A549 treated with CORT108297 at 1 μM for 4 hours (cell line): ENCODE results near the gene SYCE3. TPM values are rescaled to one million over a fixed set of nuclear protein-coding genes. Genes with fewer than 3 reads are reported as not detected.

Source experiments
- total RNA-seq: library from RNA; stranded (reverse); fragments of 200-300 nt; extraction: Qiagen RNA extraction; gene quantifications from 5 replicates; pipeline ENCODE4 v1.2.3, GENCODE V29; 2022

Gene SYCE3, protein sequence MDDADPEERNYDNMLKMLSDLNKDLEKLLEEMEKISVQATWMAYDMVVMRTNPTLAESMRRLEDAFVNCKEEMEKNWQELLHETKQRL
- 0.23 to 0.34 TPM (median 0.30 TPM) in 3 of 5 replicates, not detected in the others for total RNA-seq

GRCh38 chr22:50562523-50563412 lies at the start of gene SYCE3:
TSS of gene SYCE3 (minus strand) at chr22:50562919. CDS start at chr22:50556405, 6,514 bp downstream.

DNA sequence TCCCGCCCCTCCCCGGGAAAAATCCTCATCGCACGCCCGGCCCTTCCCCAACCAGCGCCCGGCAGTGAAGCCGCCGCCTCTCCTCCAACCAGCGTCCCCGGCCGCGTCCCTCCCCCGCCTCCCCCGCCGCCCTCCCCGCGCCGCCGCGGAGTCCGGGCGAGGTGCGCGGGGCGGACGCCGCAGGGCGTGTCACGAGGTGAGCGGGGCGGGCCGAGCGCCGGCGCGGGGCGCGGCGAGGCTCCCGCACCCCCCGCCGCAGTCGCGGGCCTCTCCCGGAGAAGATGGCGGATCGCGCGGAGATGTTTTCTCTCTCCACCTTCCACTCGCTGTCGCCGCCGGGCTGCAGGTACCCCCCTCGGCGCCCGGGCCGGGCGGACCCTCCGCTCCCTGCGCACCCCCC lies 37.8 kb upstream of the SYCE3 start, which contains the start of gene MAPK8IP2:
Gene MAPK8IP2 (plus strand): TSS at position 256 of the 400 bp plus-strand sequence. CDS start 26 bp downstream, at position 282.

GRCh38 chr22:50582493-50583293 lies 20.0 kb upstream of the SYCE3 start, which contains the start of gene CHKB:
TSS of gene CHKB (minus strand) at chr22:50582849. CDS start at chr22:50582781, 68 bp downstream.

DNA sequence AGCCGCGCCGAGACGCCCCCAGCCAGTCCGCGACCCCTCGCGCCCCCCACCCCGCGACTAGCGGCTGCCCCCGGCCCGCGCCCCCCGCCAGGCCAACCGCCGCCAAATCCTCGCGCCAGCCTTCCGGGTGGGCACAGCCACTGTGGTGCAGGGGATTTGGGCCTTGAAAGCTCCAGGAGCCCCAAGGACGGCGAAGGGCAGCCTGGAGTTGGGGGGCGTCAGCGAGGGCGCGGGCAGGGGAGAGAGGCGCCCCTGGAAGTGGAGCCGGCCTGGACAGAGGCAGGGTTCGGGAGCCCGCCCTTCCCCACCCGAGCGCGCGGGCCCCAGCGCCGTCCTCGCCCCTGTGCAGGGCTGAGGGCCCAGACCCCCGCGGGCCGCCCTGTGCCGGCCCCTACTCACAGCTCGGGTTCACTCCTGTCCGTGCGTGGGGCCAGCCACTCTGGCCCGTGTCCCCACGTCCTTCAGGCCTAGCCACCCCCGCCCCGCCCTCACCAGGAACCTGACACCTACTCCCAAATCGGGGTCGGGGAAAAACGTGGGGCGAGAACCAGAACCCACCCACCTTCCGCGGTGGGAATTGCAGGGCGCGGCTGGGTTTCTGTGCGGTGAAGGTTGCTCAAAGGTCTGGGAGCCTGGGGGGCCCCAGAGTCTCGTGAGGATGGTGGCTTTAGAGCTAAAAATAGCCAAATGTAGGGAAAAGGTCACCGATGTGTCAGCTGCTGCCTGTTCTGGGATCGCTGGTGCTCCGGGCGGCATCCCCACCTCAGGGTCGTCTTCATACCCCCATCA lies 15.5 kb upstream of the SYCE3 start, which contains the start of gene CPT1B:
Gene CPT1B (minus strand): TSS at position 441 of the 789 bp plus-strand sequence. CDS start 512 bp downstream, outside the sequence.

DNA sequence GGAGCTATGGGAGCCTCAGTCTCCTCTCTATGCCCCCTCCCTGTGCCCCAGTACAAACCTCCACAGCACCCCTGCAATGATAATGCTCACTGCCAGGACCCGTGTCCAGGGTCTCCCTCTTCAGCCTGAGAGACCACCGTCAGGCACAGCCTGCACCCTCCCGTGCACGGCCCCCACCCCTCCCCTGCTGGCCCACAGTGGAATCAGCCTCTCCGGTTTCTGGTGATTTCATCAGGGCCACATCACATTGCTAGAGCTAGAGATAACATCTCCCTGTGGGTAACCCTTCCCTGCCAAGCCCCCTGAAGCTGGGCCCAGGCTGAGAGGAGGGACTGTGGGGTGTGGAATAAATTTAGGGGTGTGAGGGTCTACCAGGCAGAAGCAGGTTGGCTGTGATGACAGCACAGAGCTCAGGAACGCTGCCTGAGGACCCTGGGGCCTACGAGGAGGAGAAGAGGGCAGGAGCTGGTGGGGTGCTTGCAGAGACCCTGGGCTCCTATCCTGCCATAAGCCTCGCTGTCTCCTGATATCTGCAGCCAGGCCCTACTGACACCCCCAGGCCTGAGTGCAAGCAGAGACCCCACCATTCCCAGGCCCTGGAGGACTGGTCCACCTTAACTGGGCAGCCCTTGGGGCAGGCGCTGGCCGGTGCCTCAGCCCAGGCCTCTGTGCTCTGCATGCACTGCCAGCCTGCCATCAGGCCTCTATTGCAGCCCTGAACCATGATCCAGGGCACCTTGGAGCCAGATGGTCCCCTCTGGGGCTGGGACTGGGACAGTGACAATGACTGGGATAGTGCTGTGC lies 17.0 kb downstream of the SYCE3 start, which contains the start of gene KLHDC7B:
Gene KLHDC7B (plus strand): TSS at position 378 of the 804 bp plus-strand sequence. CDS start 345 bp downstream, at position 723.

DNA sequence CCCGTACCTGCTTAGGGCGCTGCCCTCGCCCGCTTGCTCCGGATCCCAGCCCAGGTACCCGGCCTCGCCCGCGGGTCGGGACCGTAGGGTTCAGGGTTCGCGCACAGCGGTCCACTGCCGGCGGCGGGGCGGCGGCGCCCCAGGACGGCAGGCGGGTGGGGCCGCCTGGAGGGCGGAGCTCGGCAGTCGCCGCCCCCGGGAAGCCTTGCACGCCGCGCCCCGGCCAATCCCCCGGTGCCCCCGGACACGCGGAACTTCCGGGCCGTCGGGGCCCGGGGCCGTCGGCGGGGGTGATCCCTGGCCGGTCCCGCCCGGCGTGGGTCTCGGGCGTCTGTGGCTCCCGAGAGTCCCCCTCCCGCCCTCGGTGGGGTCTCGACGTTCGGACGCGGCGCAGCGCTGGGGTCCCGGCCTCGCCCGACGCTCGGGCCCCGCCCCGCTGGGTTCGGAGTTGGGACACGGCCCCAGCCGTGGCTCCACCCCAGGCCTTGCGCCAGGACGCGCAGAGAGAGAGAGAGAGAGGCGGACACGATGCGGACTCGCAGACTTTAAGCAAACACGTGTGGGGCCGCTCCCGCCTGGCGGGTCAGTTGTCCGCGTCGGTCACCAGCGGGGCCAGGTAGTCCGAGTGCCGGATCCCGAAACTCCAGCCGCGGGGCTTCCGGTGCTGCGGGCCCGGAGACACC lies 32.7 kb downstream of the SYCE3 start, which contains the start of gene TYMP:
Gene TYMP (minus strand): TSS at position 116 of the 683 bp plus-strand sequence. CDS start 303 bp downstream, outside the sequence.

GRCh38 chr22:50525104-50525857 lies 37.4 kb downstream of the SYCE3 start, which contains the start of gene SCO2:
TSS of gene SCO2 (minus strand) at chr22:50525598. CDS start at chr22:50524411, 1,187 bp downstream.

GRCh38 chr22:50507991-50508884 lies 54.5 kb downstream of the SYCE3 start, which contains the start of gene NCAPH2:
TSS of gene NCAPH2 (plus strand) at chr22:50508224. CDS start at chr22:50508338, 114 bp downstream.

GRCh38 chr22:50507421-50507990 lies 55.2 kb downstream of the SYCE3 start, which contains the start of gene LMF2:
TSS of gene LMF2 (minus strand) at chr22:50507702. CDS start at chr22:50507675, 27 bp downstream.

Other genes with a start within 250 kb of the SYCE3 start
- 1.6 to 4.0 TPM (median 3.7 TPM) in 5 replicates for gene DENND6B, start 235.9 kb downstream of the SYCE3 start, total RNA-seq
- 10.0 to 16.3 TPM (median 13.7 TPM) in 5 replicates for gene PPP6R2, start 219.6 kb downstream of the SYCE3 start, total RNA-seq
- gene SBF1, start 87.9 kb downstream of the SYCE3 start, total RNA-seq = 16.9 to 28.6 TPM (median 27.1 TPM) in 5 replicates
- gene ADM2, start 81.4 kb downstream of the SYCE3 start, total RNA-seq = 0.38 to 0.83 TPM (median 0.64 TPM) in 5 replicates
- 0.12 TPM in 1 of 5 replicates, not detected in the others for gene MIOX, start 76.1 kb downstream of the SYCE3 start, total RNA-seq
- 30.7 to 56.5 TPM (median 52.0 TPM) in 5 replicates for gene LMF2, start 55.2 kb downstream of the SYCE3 start, total RNA-seq
- gene NCAPH2, start 54.7 kb downstream of the SYCE3 start, total RNA-seq = 33.1 to 39.8 TPM (median 37.6 TPM) in 5 replicates
- gene SCO2, start 37.3 kb downstream of the SYCE3 start, total RNA-seq = 2.7 to 9.9 TPM (median 5.5 TPM) in 5 replicates
- gene TYMP, start 32.9 kb downstream of the SYCE3 start, total RNA-seq = 11.8 to 22.2 TPM (median 19.6 TPM) in 5 replicates
- gene KLHDC7B, start 17.0 kb downstream of the SYCE3 start, total RNA-seq = 0.02 to 0.03 TPM (median 0.03 TPM) in 4 of 5 replicates, not detected in the other
- gene CPT1B, start 15.5 kb upstream of the SYCE3 start, total RNA-seq = 9.9 to 17.7 TPM (median 15.5 TPM) in 5 replicates
- 15.1 to 22.6 TPM (median 21.0 TPM) in 5 replicates for gene CHKB, start 19.9 kb upstream of the SYCE3 start, total RNA-seq
- gene MAPK8IP2, start 37.9 kb upstream of the SYCE3 start, total RNA-seq = 2.7 to 4.3 TPM (median 4.0 TPM) in 5 replicates
- gene ARSA, start 65.2 kb upstream of the SYCE3 start, total RNA-seq = 18.8 to 26.8 TPM (median 24.2 TPM) in 5 replicates
- gene SHANK3, start 109.9 kb upstream of the SYCE3 start, total RNA-seq = 3.0 to 5.7 TPM (median 4.6 TPM) in 5 replicates
- 0.07 to 0.25 TPM (median 0.17 TPM) in 4 of 5 replicates, not detected in the other for gene ACR, start 175.3 kb upstream of the SYCE3 start, total RNA-seq
- gene RABL2B, start 220.7 kb upstream of the SYCE3 start, total RNA-seq = 18.5 to 21.9 TPM (median 21.1 TPM) in 5 replicates